Measurements from ENCODE around the gene PSMG3.
"Not testable (repeated sequence)": the region's sequence is repeated elsewhere in the genome, so short reads cannot be mapped to it uniquely, and the experiment has no call there.

Gene PSMG3

GRCh38 chr7:1596181-1597043 is 26.6 kb upstream of the PSMG3 start:
- no peak for DNase-seq

GRCh38 chr7:1595636-1596035 is 25.8 kb upstream of the PSMG3 start:
- no peak for DNase-seq

GRCh38 chr7:1595027-1595426 is 25.2 kb upstream of the PSMG3 start:
- no peak for DNase-seq

- no peak for DNase-seq
Measured at GRCh38 chr7:1593904-1594421, 24.1 kb upstream of the PSMG3 start.

GRCh38 chr7:1593091-1593866 is 23.4 kb upstream of the PSMG3 start:
- DNase-seq: no peak

GRCh38 chr7:1592299-1592871 is 22.6 kb upstream of the PSMG3 start:
- no peak for DNase-seq

GRCh38 chr7:1591876-1592275 is 22.0 kb upstream of the PSMG3 start:
- DNase-seq: no peak

GRCh38 chr7:1591396-1591795 is 21.6 kb upstream of the PSMG3 start:
- DNase-seq: no peak

GRCh38 chr7:1590887-1591286 is 21.1 kb upstream of the PSMG3 start:
- DNase-seq: no peak

- no peak for DNase-seq
Measured at GRCh38 chr7:1590476-1590875, 20.6 kb upstream of the PSMG3 start.

- no peak for DNase-seq
Measured at GRCh38 chr7:1588978-1589377, 19.1 kb upstream of the PSMG3 start.

GRCh38 chr7:1587738-1588137 is 17.9 kb upstream of the PSMG3 start:
- no peak for DNase-seq

- DNase-seq: no peak
Measured at GRCh38 chr7:1586827-1587705, 17.2 kb upstream of the PSMG3 start.

- no peak for DNase-seq
Measured at GRCh38 chr7:1586126-1586826, 16.4 kb upstream of the PSMG3 start.

GRCh38 chr7:1585142-1585981 is 15.5 kb upstream of the PSMG3 start:
- no peak for DNase-seq

- DNase-seq: no peak
Measured at GRCh38 chr7:1584700-1585099, 14.9 kb upstream of the PSMG3 start.

- not testable (repeated sequence) for DNase-seq
Measured at GRCh38 chr7:1583241-1583930, 13.6 kb upstream of the PSMG3 start.

- DNase-seq: no peak
Measured at GRCh38 chr7:1580422-1581030, 10.7 kb upstream of the PSMG3 start.

GRCh38 chr7:1579481-1580421 is 9.9 kb upstream of the PSMG3 start:
- peak; percentile 29 for DNase-seq
